Myocyte (in vitro differentiated cells): Measurements from ENCODE around the gene CAMSAP1. TPM values are rescaled to one million over a fixed set of nuclear protein-coding genes. Genes with fewer than 3 reads are reported as not detected.
A peak's percentile ranks its signal among the peaks of the same experiment; 100 is the strongest.

Experiments
- DNase-seq: peaks from one replicate; pipeline ENCODE4 v3.0.0-alpha.2; 2012; ENCODE audit warnings: low read depth
- total RNA-seq: library from RNA; depleted of rRNA; stranded (reverse); fragments of >200 nt; gene quantifications from 2 replicates; pipeline ENCODE4 v1.2.3, GENCODE V29; 2014

Gene CAMSAP1
- total RNA-seq, 1 donor from 2014 or later, result 57.8 TPM

DNA sequence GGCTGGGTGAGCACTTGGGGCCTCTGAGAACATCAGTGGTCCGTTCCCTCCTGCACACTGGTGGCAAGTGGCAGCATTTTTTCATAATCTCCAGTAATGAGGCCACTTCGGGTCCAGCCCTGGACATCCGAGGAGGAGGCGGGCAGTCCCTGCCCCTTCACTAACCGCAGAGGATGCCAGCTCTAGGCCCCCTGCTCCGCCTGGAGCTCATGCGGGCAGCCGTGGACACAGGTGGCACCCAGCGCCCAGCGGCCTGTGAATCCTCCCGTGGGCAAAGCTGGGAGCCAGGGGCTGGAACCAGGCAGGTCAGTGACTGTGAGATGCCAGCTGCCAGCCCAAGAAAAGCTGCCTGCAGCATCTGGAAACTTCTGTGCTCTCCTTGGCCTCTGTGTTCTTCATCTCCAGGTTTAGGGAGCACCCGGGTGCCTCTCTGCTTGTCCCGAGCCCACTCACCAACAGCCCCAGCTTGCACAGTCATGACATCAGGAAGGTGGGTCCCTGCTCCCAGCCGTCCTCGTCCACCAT lies 112.9 kb downstream of the CAMSAP1 start:
- no peak for DNase-seq

DNA sequence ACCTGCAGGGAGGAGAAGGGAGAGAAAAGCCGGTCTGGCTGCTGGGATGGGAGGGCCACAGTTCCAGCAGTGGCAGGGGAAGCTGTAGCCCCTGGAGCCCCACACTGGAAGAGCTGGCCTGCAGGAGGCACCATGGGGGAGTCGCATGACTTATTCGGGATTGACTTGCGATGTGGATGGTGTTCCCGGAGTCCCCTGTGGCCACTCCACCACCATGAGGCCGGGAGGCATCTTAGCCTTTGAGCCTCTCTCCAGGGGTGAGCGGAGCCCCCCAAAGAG lies 113.3 kb downstream of the CAMSAP1 start:
- DNase-seq, result no peak

DNA sequence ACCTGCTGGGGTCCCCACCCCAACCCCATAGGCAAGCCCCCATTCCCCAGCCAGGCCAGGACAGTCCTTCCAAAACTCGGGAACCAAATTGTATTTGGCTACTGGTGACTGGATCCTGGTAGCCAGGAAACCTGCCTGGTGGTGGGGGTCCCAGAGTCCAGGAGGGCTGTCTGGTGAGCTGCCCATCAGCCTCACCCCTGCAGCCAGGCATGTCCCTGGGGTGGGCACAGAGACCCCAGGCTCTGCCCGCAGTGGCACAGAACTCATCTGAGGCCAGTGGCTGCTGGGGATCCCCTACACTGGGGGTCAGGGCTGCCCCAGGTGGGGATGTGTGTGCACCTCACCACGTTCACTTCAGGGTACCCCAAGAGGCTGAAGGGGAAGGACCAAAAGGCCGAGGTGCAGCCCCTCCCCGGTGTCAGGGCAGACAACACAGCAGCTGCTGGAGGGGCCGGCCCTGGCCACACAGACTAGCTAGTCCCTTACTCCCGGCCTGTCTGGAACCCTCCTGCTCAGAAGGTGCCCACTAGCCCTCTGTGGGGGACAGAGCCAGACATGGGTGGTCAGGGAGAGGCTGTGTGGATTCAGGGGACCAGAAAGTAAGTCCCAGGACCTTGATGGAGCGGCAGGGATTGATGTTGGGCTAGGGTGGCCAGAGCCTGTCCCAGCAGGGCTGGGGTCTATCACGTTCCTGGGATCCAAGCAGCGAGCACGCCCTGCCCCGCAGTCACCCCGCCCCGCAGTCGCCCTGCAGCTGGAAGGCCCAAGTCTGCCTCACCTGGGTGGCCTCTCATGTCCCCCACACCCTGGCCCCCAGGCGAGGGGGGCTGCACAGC lies 113.9 kb downstream of the CAMSAP1 start:
- no peak for DNase-seq

DNA sequence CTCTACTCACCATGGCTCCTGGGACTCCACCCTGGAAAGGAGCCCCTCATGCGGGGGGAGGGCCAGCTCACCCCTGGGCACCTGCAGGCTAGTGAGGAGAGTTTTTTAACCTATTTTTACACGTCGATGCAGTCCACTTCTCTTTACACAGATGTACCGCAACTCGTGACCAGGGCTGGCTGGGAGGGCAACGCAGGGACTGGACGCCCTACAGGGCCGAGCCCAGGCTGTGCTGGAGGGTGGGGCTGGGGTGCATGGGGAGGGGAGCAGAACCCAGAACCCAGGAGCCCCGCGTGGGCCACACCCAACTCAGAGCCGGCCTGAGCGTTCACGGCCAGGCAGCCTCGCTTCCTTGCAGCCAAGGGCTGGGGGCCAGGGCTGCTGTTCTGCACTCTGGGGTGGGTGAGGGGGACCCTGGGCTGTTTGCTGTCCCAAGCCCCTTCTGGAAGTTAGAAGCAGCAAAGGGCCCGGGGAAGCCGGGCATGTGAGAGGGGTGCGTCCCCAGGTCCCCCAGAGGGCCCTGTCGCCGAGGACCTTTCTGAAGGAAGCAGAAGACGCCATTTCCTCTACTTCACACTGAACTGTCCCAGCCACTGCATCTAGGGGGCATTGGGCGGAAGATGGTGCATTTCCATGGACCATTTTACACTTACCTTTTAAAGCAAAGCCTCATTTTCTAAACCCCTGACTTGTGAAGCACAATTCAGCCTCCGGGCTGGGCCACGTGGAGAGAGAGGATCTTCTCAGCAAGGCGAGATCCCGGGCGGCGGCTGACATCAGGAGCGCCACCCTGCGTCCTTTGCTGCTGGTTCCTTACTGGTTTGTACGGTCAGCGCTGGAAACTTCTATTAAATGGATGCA lies 114.8 kb downstream of the CAMSAP1 start:
- no peak for DNase-seq

DNA sequence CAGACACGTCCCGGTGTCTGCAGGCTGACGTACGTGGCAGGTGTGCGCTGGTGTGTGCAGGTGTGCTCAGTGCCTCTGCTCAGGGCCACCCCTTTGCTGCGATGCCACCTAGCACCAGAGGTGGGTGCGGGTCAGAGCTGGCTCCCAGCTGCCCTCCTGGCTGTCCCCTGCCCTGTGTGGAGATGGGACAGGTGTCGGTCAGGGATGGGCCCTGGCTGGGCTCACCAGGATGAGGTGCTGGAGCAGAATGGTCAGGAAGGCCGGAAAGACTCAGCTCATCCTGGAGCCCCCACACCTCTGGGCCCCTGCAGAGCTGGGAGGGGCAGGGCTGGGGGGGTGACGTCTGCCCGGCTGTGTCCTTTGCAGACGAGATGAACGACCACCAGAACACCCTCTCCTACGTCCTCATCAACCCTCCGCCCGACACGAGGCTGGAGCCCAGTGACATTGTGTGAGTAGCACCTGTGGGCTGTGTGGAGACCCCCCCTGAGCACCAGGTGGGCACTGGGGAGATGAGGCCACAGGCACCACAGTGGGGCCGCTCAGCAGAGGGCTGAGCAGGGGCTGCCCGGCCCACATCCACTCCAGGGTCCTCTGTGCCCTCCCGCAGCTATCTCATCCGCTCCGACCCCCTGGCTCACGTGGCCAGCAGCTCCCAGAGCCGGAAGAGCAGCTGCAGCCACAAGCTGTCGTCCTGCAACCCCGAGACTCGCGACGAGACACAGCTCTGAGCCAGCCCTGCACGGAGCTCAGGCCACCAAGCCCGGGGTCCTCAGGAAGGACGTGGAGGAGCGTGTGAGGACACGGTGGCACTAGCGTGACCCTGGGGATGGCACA lies 115.7 kb downstream of the CAMSAP1 start:
- DNase-seq, result peak; percentile 43

DNA sequence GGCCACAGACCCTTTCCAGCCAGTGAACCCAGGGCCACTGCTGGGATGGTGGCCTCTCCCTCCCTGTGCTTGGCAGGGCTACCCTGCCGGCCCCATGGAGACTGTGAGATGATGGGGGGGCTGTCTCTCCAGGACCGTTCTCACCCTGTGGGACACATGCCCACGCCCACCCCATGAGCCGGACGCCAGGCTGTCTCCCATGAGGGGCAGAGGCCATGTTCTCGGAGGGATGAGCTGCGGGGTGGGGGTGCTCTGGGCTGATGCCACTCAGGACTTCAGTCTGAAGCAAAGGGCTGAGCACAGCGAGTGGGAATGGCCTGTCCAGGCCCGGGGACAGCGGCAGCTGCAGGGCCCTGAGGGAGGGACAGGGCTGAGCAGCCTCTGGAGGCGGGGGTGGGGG lies 116.5 kb downstream of the CAMSAP1 start:
- no peak for DNase-seq

DNA sequence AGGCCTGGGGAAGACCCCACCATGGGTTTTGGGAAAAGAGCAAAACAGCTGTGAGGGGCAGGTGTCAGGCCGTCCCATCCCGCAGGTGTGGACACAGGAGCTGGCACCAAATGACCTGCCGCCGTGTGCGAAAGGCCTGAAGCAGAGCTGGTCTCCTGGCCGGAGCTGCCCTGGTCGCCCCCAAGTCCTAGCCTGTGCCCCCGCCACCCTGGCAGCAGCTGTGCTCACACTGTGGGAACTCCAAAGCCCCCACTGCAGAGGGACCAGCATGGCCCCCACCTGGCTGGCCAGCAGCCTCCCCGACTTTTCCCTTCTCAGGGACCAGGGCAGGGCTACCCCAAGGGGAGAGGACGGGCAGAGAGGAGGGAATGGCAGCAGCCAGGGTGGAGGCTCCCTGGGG lies 117.0 kb downstream of the CAMSAP1 start:
- DNase-seq, result no peak

DNA sequence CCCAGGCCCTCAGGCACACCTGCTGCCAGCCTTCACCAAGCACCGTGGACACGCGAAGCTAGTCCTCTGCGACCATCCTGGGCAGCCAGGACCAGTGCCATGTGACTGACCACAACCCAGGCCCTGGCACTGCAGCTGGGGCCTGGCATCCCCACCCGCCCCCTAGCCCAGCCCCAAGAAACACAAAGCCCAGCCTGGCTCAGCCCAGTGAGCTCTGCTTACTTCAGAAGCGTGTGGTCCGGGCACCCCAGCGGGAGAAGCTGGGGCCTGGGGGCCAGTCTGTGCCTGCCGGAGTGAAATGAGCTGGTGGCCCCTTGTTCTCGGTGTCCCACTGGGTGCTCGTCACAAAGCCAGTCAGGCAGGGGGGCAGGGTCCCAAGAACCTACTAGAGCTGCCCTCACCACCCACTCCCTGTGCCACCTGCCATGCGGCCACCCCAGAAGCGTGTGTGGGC lies 117.5 kb downstream of the CAMSAP1 start:
- peak; percentile 75 for DNase-seq

DNA sequence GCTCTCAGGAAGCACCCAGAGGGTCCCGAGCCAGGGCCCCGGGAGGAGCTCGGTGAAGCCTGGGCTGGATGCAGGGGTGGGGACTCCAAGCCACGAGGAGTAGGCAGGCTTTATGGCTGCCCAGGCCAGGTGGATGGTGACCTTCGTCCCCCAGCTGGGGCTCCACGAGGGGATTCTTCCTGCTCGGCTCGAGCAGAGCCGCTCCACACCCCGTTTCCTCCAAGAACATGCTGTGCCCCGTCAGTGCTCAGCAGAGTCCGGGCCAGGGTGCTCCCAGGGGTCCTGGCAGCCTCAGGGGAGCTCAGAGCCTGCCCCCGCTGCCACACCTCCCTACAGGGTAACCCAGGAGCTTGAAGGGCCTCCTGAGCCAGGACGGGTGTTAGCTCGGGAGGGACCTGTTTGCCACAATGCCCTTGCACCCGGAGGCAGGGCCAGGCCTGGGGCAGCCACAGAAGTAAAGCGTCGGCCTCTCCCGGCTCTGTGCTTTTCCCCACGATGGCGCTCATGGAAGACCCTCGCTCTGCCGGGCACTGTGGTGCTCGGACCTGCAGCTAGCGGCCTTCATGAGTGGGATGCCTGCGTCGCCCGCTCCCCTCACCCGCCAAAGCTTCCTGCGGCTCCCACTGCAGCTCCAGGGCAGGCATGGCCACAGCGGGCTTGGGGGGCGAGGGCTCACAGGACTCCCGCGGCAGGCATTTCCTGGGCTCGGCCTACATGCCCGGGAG lies 118.6 kb downstream of the CAMSAP1 start:
- DNase-seq, result no peak

DNA sequence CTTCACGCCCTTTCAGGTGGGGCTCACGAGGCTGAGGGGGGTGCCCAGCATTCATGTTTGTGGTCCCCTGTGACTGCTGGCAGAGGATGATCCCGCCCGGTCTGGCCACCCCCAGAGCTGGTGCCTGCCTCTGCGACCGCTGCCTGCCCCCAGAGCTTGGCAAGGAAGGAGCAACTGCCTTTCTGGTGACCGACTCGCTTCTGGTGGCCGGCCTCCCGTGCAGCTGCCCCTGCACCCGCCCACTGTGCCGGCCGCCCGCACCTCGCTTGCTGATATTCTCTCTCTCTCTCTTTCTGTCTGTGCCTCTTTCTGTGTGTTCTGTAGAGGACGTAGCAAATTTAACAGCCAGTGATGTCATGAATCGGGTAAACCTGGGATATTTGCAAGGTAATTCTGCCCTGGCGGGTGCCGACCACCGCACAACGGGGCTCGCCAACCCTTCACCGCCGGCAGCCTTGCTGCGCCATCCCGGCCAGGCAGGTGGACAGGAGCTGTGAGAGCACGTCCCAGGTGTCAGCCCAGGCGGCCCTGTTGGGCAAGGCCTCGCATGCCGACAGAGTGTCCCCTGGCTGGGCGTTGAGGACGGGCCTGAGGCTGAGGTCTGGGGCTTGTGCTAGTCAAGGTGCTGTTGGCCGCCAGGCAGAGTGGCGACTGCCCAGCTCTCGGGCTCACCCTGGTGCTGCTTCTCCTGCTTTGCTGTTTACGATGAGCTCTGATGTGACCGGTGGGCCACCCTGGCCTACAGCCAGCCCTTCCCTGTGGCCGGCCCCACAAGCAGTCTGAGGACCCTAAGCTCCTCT lies 119.4 kb downstream of the CAMSAP1 start:
- DNase-seq, result peak; percentile 76

DNA sequence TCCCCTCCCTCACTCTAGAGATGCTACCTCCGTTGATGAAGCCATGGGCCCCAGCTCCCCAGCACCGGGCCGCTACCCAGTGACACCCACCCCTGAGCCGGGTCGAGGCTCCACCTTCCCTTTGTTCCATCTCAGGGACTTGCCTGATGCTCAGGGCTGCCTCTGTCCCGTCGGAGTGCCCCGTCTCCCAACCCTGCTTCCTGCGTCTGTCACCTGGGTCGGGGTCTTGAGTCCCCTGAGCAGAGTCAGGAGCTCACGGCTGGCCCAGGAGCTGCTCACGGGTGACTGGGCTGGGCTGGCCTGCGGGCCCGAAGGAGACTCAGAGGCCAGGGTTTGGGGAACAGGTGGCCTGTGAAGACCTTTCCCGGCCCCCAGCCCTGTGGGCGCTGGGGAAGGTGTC lies 120.0 kb downstream of the CAMSAP1 start:
- DNase-seq, result no peak

DNA sequence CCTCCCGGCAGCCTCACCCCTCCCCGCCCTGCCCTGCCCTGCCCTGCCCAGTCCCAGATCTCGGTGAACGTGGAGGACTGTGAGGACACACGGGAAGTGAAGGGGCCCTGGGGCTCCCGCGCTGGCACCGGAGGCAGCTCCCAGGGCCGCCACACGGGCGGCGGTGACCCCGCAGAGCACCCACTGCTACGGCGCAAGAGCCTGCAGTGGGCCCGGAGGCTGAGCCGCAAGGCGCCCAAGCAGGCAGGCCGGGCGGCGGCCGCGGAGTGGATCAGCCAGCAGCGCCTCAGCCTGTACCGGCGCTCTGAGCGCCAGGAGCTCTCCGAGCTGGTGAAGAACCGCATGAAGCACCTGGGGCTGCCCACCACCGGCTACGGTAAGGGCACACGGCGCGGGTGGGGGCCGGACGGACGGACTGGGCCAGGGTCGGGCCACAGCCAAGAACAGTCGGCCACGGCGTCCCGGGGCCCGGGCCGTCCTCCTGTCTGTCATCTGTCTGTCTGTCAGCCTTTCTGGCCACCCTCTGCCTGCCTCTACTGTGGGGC lies 121.1 kb downstream of the CAMSAP1 start:
- DNase-seq, result no peak

DNA sequence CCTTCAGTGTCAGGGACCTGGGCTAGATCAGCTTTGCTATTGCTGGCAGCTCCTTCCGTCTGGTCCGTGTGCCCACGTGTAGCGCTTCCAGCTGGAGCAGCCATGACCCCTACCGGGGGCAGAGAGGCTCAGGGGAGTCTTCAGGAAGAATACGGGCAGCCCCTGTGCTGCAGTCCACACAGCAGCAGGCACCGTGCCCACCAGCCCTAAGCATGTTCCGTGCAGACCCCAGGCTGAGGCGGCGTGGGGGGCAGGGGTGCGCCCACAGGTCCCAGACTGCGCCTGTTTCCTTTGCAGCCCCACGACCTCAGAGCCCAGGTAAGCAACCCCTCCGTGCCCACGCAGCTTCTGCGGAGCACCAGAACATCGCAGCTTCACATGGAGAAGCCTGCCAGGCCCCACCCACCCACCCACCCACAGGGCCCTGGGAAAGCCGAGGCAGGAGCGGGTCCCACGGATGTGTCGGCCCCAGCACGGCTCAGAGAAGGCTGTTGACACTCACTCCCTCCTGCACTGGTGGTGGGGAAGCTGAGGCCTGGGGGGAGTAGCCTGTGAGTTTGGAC lies 122.3 kb downstream of the CAMSAP1 start:
- no peak for DNase-seq

DNA sequence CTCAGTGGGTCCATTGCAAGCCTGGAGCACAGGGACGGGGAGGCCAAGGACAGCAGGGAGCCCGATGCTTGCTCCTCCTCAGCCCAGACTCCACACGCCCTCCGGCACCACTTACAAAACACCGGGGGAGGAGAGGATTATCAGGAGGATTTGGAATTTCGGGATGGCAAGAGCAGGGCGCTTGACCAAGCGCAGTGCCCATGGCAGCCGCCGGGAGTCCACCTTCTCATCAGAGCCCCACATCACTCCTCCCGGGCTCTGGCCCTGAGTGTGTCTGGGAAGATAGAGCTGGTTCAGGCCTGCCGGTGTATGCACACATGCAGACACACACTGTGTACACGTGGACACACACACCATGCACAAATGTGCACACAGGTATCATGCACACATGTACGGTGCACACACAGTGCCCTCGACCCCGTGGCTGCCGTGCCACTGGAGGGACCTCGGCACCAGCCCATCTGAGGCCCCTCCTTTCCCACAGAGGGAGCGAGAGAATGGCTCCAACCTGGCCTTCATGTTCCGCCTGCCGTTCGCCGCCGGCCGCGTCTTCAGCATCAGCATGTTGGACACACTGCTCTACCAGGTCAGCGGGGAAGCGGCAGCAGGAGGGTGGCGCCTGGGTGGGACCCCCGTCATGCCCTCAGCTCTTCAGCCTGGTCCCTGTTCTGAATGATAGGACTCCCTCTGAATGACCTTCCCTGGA lies 123.7 kb downstream of the CAMSAP1 start:
- no peak for DNase-seq

DNA sequence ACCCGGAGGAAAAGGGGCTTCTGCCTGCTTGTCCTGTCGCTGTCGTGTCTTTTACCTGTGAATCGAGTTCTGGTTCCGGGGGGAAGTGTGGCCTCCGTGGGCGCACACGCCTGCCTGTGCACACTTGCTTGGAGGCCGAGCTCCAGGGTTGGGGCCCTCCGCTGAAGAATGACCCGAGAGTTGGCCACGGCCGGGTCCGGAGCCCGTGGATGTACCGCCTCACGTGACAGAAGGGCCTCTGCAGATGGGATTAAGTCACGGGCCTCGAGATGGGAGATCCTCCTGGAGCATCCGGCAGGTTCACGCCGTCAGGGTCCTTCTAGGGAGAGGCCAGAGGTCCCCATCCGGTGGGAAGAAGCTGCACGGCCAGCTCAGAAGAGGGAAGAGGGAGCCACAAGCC lies 124.4 kb downstream of the CAMSAP1 start:
- no peak for DNase-seq

DNA sequence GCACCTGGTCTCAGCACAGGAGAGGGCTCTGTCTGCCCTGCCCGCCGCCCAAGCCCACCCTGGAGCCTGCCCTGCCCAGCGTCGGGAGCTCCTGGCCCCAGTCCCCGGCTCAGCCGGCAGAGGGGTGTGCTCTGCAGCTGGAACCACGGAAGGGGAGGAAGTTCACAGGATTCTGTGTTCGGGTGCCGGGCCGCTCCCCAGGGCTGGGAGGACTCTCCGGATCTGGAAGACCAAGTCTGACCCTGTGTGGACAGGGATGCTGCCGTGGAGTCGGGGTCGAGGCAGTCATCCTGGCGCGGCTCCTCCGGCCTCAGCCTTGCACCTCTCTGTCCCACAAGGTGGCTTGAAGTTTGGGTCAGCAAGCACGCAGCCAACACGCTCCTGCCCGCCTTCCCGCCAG lies 126.7 kb downstream of the CAMSAP1 start:
- no peak for DNase-seq

DNA sequence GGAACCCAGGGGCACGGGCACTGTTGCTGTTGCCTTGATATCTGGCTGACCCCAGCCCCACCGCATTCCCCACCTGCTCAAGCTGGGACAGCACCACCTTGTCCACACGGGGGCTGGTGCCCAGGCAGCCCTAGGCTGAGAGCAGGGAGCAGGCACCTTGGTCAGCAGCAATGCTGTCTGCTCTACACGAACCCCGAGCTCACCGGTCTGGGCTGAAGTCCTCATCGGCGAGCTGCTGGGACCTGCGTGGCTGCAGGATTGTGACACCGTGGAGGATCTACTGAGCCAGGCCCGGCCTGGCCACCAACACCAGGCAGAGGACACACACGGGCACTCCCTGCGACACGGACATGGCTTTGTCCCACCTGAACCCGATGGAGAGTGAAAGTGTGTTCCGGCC lies 127.3 kb downstream of the CAMSAP1 start:
- DNase-seq, result no peak

DNA sequence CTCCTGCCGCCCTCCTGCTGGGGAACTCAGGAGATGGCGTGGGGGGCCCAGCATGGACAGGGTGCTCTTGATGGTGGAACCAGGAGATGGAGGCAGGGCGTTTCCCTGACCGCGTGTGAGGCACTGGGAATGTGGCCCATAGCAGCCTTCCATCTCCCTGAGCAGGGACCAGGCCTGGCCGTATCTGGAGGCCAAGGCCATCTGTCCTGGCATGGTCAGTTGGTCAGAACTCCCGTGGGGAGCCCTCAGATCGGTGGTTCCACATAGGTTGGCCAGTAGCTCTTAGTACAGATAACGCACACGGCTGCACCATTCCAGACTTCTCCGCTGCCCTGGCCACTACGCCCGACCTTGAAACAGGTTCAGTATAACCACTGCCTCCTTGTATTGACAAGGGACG lies 127.8 kb downstream of the CAMSAP1 start:
- no peak for DNase-seq

DNA sequence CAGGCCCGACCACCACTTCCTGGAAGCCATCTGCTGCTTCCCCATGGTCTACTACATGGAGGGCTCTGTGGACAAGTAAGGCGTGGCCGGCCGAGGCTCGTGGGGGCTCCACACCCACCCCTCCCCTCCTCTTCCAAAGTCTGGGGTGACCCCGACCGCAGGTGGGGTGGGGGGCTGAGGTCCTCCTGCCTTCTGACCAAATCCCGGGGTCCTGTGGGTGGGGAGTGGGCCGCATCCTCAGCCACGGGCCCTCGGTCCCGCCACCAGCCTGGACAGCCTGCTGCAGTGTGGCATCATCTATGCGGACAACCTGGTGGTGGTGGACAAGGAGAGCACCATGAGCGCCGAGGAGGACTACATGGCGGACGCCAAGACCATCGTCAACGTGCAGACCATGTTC lies 128.9 kb downstream of the CAMSAP1 start:
- DNase-seq, result no peak
